K562 (cell line): ENCODE measurements around the gene ZRANB3.

ENCODE experiments used
- KAT2B ChIP-seq: IDR thresholded peaks from one replicate; pipeline ENCODE4 v1.6.1; 2012; ENCODE audit warnings: low read depth, mild to moderate bottlenecking, control low read depth, inconsistent platforms, low read length, moderate library complexity
- MYC ChIP-seq, 2 experiments: fragments of 250-450 bp in 1 of 2; sonication (Bioruptor Pico) in 1 of 2; IDR thresholded peaks; 2 replicates each; pipeline versions ENCODE4 v1.5.1 to v1.6.1; 2012 to 2021; ENCODE audit warnings: low read depth in 2 of 2, borderline replicate concordance in 1 of 2, improper control_type of control experiment in 1 of 2, low read length in 1 of 2, mild to moderate bottlenecking in 1 of 2, moderate library complexity in 1 of 2
- POLR2A ChIP-seq: fragments of 450-650 bp; conservative IDR thresholded peaks from 2 replicates; pipeline ENCODE4 v1.6.1; 2016
- RBFOX2 ChIP-seq: fragments of 200-400 bp; formaldehyde crosslinking; IDR thresholded peaks from 2 replicates; pipeline ENCODE4 v1.6.1; 2017; ENCODE audit warnings: low read depth, mild to moderate bottlenecking, low read length, moderate library complexity
- SMAD2 ChIP-seq: fragments of 150-350 bp; IDR thresholded peaks from 2 replicates; pipeline ENCODE4 v1.6.1; 2014; ENCODE audit warnings: low read depth, mild to moderate bottlenecking, low read length
- SRSF9 ChIP-seq: fragments of 200-400 bp; formaldehyde crosslinking; IDR thresholded peaks from 2 replicates; pipeline ENCODE4 v1.6.1; 2017; ENCODE audit warnings: low read depth, low read length, borderline replicate concordance
- TRIM28 ChIP-seq: fragments of 450-650 bp; IDR thresholded peaks from 2 replicates; pipeline ENCODE4 v1.6.1; 2017
- YY1 ChIP-seq, 3 experiments: IDR thresholded peaks; 2 replicates each; pipeline ENCODE4 v1.6.1; 2011; ENCODE audit warnings: low read length in 2 of 3, mild to moderate bottlenecking in 2 of 3, moderate library complexity in 2 of 3, borderline replicate concordance in 1 of 3, control low read depth in 1 of 3, low read depth in 1 of 3; ENCODE audit not compliant: insufficient read depth in 3 of 3, insufficient replicate concordance in 2 of 3, control insufficient read depth in 1 of 3, insufficient read length in 1 of 3; ENCODE audit errors: extremely low read depth in 1 of 3
- ZFP1 ChIP-seq: fragments of 450-650 bp; formaldehyde crosslinking; IDR thresholded peaks from 2 replicates; pipeline ENCODE4 v1.4.0; 2020; ENCODE audit warnings: mild to moderate bottlenecking, mixed read lengths

DNA sequence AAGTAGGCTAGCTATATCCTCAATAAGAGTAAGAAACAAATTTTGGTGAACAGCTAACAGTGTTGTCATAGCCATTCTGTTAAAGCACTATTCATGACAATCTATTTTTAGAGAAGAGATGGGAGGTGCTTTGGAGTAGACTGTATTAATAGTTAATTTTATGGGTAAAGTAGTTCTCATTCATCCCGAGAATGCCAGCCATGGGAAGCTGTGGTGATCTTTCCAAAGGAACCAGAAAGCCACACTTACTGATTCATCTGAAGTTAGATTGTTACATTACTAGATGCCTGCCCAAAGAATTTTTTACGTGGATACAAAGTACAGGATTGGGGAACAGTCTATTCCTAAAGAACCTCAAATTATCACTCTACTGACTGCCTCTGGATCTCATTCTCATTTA, 74.6 kb downstream of the ZRANB3 start:
- TF ChIP-seq RBFOX2 = no peak
- TF ChIP-seq TRIM28 = no peak
- TF ChIP-seq POLR2A = no peak
- TF ChIP-seq MYC (IDR thresholded peaks at IDR 0.05; ENCODE audit: low read depth, low read length) = no peak
- TF ChIP-seq MYC (CRISPR knock-in tag; IDR thresholded peaks at IDR 0.05; ENCODE audit: borderline replicate concordance, low read depth) = no peak
- TF ChIP-seq KAT2B = no peak
- no peak for TF ChIP-seq SRSF9
- no peak for TF ChIP-seq SMAD2
- no peak for TF ChIP-seq ZFP1 (CRISPR knock-in tag)
- no peak for TF ChIP-seq YY1 (IDR thresholded peaks at IDR 0.05; ENCODE audit: borderline replicate concordance in 1 of 3, control insufficient read depth in 1 of 3, extremely low read depth in 1 of 3, insufficient read depth in 3 of 3, insufficient read length in 1 of 3, insufficient replicate concordance in 2 of 3, low read depth in 1 of 3, low read length in 2 of 3)
